Left forelimb (tissue), 1 donor: ENCODE data around the gene RFPL3.
"Not testable (repeated sequence)": the region's sequence is repeated elsewhere in the genome, so short reads cannot be mapped to it uniquely, and the experiment has no call there.

Source experiments
- DNase-seq: peaks from one replicate; pipeline ENCODE4 v3.0.0-alpha.2; 2018; ENCODE audit warnings: low spot score

Gene RFPL3

GRCh38 chr22:32353840-32354239, 3.8 kb upstream of the RFPL3 start:
- no peak for DNase-seq

- no peak for DNase-seq
Observed at GRCh38 chr22:32354360-32355351, 3.0 kb upstream of the RFPL3 start.

GRCh38 chr22:32355760-32356159, 1.9 kb upstream of the RFPL3 start:
- DNase-seq, result no peak

DNA sequence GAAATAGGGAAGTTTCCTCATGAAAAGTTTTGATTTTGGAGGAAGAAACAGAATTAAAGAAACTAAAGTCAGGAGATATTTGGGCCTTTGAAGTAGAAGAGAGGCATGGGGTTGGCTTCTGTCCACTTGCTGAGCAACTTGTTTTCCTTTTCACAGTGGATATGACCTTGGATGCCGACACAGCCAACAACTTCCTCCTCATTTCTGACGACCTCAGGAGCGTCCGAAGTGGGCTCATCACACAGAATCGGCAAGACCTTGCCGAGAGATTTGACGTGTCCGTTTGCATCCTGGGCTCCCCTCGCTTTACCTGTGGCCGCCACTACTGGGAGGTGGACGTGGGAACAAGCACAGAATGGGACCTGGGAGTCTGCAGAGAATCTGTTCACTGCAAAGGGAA, 2.4 kb downstream of the RFPL3 start:
- DNase-seq, result not testable (repeated sequence)

DNA sequence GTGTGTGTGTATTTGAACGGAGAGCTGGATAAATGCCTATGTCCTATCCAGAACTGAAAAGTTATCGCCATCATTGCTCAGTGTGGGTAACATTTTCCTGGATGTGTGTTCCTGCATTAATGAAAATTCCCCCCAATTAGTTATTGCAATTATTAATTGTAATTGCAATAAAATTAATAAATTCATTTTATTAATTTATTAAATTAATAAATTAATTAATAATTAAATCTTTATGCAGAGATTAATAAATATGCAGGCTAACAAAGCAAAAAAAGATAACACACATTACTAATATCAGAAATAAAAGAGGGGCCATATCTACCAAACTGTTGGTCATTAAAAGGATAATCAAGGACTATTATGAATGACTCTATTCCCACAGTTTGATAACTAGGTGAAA, 3.6 kb downstream of the RFPL3 start:
- DNase-seq, result no peak

DNA sequence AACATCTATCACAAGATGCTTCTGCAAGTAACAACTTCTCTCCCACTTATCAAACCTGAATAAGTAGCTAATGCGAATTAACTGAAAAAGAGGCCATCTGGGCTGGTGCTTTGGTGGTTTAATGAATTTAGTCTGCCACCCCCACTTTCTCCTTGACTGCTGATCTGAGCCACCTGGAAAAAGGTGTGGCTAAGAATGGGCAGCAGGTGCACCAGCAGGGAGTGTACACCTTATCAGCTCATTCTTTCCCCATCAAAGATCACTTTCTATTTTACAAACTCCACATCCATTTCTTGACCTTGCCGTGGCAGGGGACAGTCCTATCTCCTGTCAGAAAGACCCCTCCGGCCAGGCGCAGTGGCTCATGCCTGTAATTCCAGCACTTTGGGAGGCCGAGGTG, 6.5 kb downstream of the RFPL3 start:
- no peak for DNase-seq

DNA sequence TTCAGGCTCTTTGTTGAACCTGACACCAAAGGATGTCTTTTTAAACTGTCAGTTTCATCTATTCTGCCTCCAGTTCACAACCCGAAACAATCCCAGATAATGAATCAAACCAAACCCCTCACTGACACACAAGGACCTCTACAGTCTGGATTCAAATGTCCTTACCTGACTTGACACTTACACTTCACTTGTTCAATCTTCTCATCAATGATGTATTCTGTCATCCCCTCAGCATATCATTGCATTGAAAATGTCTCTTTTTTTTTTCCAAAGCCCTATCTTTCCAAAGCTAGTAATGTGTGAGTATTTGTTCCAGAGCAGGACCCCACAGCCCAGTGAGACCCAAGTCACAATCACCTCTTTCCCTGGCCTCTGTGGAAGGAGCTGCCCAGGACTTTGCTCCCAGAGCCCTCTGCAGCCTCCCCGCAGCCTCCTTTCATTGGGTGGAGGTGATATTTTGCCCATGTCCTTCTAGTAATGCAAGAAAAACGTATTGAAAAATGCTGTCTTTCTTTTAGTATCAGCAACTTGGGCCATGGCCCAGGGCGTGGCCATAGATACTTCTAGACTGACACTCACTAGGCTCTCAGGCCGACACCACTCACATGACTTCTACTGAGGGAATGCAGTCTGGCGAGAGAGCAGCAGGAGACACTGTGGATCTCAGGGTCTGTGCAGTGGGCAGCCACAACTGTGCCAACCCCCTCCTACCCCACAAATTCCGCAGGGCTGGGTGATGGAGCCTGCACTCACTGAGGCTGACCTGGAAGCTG, 18.2 kb downstream of the RFPL3 start:
- no peak for DNase-seq

DNA sequence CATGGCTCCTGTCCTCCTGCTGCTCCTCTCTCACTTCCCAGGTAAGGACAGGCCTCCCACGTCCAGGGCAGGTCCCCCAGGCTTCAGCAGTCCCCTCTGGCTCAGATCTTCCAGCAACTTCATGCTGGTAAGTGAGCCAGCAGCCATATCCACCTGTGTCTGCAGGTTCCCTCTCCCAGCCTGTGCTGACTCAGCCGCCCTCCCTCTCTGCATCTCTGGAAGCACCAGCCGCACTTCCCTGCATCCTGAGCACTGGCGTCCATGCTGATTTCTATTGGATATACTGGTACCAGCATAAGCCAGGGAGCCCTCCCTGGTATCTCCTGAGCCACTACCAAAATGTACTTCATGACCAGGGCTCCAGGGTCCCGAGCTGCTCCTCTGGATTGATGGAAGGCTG, 19.0 kb downstream of the RFPL3 start:
- no peak for DNase-seq

GRCh38 chr22:32378707-32379272, 21.1 kb downstream of the RFPL3 start:
- no peak for DNase-seq

DNA sequence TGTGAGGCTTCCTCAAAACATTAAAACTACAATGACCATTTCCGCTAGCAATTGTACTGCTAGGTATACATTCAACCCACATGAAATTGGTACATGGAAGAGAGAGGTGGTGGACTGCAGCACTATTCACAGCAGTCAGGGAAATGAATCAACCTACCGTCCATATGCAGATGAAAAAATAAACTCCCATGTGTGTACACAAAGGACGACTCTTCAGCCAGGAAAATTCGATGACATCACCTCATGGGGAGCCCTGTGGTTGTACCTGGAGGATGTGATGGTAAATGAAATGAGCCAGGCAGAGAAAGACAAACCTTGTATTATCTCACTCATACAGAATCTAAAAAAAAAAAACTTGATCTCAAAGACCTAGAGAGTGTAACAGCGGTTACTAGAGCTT, 23.3 kb downstream of the RFPL3 start:
- DNase-seq, result no peak

- no peak for DNase-seq
Observed at GRCh38 chr22:32385681-32386080, 28.0 kb downstream of the RFPL3 start.

GRCh38 chr22:32389685-32390084, 32.0 kb downstream of the RFPL3 start:
- DNase-seq, result no peak

DNA sequence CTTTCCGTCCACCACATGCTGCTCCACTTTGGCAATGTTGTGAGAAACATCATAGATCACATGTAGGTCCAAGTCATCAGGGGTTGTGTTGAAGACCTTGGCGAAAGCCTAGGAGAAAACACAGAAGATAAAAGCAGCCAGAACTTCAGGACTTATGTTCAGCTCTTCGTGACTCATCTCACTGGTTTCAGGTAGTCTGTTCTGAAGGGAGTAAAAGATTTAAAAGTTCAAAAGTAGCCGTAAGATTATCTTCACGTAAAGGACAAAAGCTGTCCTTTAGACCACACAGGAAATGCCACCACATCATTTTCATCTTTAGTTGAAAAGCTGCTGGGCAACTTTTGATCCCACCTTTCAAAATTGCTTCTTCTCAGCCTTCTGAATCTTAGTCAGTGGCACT, 37.4 kb downstream of the RFPL3 start:
- DNase-seq, result no peak

DNA sequence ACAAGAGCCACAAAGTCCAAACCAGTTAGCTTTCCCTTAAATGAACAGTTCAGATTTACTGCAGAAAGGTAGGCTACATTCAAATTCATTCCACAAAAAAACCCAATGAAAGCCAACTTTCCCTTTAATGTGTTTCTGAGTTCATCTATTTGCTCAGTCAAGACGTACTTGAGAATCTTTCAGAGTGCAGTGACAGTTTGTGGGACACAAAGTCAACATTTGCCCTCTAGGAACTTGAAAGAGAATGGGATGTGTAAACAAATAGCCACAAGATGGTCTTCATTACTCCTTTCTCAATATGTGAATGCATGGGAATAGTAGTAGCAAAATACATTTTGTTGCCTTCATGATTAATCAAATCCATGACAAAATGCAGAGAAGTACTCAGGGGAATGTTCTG, 38.6 kb downstream of the RFPL3 start:
- no peak for DNase-seq

GRCh38 chr22:32396746-32397145, 39.1 kb downstream of the RFPL3 start:
- no peak for DNase-seq

- no peak for DNase-seq
Observed at GRCh38 chr22:32401486-32401885, 43.8 kb downstream of the RFPL3 start.

DNA sequence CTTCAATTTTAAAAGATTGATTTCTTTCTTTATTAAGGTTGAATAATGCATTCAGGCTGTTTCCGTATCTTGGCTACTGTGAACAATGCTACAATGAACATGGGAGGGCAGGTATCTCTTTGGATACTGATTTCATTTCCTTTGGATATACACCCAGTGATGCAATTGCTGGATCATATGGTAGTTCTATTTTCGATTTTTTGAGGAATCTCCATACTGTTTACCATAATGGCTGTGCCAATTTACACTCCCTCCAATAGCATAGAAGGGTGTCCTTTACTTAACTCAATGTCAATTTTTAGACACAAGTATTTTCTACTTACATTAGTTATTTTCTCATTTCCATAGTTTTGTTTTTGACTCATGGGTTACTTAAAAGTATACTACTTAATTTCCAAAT, 46.4 kb downstream of the RFPL3 start:
- no peak for DNase-seq

- DNase-seq, result no peak
Observed at GRCh38 chr22:32407312-32407711, 49.6 kb downstream of the RFPL3 start.

DNA sequence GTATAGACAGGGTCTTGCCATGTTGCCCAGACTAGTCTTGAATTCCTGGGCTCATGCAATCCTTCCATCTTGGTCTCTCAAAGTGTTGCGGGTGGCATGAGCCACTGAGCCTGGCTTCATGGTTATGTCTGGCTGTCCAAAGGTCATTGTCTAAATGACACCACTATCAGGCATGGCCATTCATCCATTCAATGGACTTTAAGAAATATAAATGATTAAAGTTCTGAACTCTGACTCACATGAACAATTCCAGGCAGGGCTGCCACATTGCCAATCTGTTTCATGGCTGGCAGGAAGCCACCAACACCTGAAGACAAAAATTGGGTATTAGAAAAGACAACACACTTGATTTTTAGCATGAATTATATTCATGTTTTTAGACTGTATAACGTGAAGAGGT, 50.3 kb downstream of the RFPL3 start:
- no peak for DNase-seq

DNA sequence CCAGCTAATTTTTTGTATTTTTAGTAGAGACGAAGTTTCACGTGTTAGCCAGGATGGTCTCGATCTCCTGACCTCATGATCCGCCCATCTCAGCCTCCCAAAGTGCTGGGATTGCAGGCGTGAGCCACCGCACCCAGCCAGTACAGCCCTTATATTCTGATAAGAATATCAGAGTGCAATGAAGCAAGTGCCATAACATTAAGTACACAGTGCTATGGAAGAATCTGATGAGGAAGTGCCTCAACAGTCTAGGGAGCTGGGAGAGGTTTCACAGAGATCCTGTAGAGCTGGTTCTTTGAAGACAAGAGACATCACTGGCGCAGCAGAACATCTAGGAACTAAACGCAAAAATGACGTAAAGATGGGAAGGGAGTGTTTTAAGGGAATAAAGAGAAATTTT, 52.3 kb downstream of the RFPL3 start:
- no peak for DNase-seq

- no peak for DNase-seq
Observed at GRCh38 chr22:32410459-32410858, 52.8 kb downstream of the RFPL3 start.
